GM19240 (cell line): ENCODE results near the gene MCTP2.

Experiments used
- DNase-seq: peaks from one replicate; pipeline ENCODE4 v3.0.0; 2011; ENCODE audit warnings: low spot score; ENCODE audit not compliant: insufficient read length

MCTP2 gene

DNA sequence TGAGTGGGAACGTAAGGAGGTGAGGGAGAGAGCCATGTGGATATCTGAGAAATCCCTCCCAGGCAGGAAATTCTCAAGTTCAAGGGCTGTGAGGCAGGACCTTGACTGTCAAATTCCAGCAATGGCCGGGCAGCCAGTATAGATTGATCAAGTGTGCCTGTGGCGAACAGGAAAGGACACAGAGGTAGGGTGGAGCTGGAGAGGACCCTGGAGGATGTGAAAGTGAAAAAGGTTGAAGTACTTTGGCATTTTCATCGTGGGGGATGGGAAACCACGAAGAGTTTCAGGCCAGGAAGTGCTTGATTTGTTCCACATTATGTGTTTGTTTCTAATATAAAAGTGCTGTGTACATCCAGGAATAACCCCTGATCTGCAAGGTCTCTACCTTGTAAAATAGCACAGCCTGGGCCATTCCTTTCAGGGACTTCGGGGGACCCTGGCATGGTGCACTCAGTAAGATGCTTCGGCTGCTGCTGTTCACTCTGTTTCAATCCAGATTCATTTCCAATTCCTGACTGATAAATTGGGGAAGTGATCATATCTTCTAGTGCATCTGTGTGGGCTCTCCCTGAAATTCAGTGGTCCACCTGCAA lies 156.6 kb downstream of the MCTP2 start:
- no peak for DNase-seq

- no peak for DNase-seq
Measured at GRCh38 chr15:94395640-94396039, 164.3 kb downstream of the MCTP2 start.

DNA sequence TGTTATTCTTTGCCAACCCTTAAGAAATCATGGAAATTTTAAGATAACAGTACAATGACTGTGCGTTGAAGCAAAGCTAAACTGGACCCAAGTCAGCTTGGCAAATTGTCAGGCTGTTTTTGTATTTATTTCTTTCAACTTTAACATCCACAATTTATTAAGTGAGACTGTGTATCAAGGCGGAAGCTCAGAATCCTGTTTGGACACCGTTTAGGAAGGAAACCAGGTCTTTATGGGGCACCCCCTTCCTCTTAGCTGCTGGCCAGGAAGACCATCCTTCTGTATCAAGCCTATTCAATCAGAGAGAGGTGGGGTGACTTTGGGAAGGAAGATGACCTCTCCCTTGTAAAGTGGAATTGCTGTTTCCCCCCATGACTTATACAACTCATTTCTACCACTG lies 166.0 kb downstream of the MCTP2 start:
- DNase-seq, result no peak

DNA sequence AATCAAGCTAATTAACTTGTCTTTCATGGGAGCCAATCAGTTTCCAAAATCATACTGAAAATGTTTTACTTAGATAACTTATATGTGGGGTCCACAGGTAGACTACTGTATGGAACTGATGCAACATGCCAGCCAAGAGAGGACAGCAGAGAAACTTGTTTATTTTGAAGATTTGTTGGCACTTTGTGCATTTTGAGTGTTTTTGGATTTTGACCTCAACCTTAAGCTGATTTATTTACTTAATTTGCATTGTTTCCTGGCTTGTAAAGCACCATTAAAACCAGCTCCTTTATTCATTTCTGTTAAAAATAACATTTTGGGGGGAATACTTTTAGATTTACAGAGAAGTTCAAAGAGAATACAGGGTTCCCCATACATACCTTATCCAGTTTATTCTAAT lies 166.6 kb downstream of the MCTP2 start:
- no peak for DNase-seq

- DNase-seq, result no peak
Measured at GRCh38 chr15:94400526-94401298, 169.4 kb downstream of the MCTP2 start.

GRCh38 chr15:94403331-94403730 lies 172.0 kb downstream of the MCTP2 start:
- DNase-seq, result no peak

DNA sequence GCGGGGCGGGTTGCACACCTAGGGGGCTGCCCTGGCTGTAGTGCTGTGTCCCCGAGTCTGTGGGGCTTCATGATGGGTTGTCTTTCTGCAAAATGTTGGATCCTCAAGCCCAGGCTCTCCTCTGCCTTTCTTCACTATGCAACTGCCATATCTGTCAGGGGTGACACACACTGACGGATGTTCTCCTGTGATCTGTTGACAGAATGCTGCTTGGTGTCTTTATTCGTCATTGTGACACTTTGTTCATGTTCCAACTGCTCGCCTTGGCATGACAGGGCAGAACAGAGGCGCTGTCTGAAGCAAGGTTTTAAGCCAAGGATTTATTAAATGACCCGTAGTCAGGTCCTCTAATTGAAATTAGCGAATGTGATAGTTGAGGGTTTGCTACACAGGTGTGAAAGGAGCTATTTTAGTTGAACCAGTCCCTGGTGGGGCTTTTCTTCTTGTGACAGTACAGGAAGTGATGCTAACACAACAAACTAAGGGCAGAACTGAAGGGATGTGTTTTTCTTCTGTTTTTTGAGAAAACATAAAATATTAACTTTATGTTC lies 173.4 kb downstream of the MCTP2 start:
- DNase-seq, result no peak

- no peak for DNase-seq
Measured at GRCh38 chr15:94411285-94411684, 179.9 kb downstream of the MCTP2 start.

GRCh38 chr15:94411846-94412245 lies 180.5 kb downstream of the MCTP2 start:
- DNase-seq, result no peak

GRCh38 chr15:94412979-94413746 lies 181.8 kb downstream of the MCTP2 start:
- no peak for DNase-seq

DNA sequence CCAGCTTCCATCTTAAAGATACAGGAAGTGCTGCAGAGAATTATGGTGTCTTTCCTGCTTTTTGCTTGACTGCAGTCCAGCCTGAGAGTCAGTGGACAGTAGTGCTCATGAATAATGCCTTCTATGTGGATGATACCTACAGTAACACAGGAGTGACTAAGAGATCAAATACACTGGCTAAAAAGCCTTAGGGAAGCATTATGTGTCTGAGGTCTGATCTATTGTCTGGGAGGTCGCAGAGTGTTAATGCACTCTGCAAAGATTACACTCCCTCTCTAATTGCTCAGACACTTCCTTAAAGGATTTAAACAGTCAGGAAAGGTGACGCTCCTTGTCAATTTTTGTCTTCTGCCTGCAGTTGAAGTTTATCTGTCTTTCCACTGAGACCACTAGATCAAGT lies 183.6 kb downstream of the MCTP2 start:
- DNase-seq, result no peak

GRCh38 chr15:94416267-94416666 lies 184.9 kb downstream of the MCTP2 start:
- DNase-seq, result no peak

DNA sequence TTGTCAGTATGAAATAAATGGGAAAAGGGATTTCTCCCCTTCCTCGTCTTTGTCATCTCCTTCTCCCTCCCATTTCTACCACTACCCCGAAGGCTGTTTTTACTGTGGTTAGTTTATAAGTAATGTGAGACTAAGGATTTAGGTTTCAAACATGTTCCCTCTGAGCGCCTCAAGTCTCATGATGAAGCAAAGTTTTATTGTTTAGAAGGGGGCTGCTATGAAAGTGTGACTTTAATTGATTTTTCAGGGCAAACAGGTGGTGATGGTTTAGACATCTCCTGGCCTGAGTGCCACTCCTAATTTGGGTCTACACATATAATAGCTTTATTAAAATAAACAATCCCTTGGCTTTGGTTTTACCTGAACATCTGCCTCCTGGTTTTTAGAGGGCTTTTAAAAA lies 185.5 kb downstream of the MCTP2 start:
- no peak for DNase-seq

GRCh38 chr15:94417501-94418293 lies 186.3 kb downstream of the MCTP2 start:
- DNase-seq, result no peak

DNA sequence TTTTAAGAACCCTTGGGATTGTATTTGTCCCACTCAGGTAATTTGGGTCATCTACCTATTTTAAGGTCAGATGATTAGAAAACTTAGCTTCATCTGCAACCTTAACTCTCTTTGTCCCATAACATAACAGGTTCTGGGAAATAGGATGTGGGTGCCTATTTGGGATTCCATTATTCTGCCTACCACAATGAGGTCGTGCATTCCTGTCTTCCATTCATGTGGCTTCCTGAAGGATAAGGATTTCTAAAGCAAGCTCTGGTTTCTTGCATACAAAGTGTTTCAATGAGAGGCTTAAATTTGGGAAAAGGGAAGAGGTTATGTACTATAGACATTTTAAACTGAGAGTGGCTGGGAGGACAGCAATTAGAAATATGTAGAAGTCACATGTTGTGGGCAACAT lies 190.3 kb downstream of the MCTP2 start:
- DNase-seq, result no peak

DNA sequence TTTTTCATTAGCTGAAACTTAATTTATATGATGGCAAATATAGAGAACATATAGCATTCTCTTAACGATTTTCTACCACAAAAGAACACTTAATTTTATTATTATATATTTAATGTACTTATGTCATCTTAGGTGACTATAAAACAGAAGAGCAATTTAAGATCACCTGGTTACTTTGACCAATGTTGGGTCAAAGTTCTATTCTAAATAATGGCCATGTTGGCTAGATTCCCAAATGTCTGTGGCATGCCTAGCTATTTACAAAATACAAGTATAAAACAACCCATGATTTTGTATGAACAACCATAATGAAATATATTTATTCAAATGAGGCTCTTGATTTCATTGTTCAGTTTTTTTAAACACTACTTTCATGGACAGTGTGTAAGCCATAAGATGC lies 200.9 kb downstream of the MCTP2 start:
- no peak for DNase-seq

DNA sequence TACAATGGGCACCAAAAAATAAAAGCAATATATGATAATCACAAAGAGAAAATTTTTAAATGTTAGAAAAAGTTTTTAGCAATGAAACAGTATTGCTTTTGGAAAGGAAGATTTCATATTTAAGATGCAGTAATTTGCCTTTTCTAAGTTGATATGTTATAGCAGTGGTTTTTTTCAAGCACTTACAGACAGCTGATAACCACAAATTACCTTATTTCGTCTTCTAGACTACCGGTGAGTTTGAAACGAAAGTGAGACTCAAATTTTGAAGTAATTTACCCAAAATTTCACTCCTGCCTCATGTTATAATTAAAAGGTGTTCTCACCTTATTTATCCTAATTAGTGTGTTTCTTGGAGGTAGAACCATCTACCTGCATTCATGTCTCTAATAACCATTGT lies 207.8 kb downstream of the MCTP2 start:
- DNase-seq, result no peak

DNA sequence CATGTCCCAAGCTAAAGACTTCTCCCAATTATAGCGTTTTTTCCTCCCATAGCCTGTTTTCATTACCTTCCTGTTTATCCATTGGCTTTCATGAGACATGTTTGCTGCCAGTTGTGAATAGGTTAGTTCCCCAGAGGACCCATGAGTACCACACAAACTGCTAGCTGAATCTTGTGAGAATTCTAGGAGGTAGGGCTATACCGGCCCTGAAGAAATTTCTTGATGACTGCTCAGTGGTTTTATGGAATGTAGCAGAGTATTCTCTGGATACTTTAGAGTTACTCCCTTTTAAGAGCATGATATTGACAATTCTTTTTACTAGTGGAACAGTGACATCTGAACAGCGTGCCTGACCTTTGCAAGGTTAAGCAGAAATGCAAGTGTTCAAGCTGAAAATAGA lies 210.4 kb downstream of the MCTP2 start:
- no peak for DNase-seq

GRCh38 chr15:94442480-94442879 lies 211.1 kb downstream of the MCTP2 start:
- DNase-seq, result no peak

GRCh38 chr15:94443186-94443585 lies 211.8 kb downstream of the MCTP2 start:
- no peak for DNase-seq

DNA sequence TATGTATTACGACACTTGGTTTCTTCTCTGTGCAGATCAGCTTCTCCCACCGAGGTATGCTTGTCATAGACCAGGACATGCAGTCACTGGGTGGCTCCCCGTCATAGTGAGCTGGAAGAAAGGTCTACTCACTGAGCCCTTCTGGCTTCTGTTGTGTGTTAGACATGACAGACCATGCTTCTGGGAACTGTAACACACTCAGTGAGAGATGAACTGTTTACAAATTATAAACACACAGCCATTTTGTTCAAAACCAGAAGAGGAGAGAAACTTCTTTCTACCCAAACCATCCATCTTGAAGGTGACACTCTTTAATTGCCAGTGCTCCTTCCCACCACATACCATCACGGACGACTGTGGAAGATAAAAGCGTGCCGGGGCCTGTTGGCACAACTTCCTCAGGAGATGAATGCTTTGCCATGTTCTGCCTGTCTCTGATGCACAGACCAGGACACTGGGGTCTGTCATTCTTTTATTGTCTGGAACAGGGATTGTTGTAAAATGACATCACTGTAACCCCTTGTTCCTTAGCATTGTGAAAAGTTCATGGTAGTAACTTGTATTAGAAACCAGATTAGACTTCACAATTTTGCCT lies 214.3 kb downstream of the MCTP2 start:
- DNase-seq, result no peak
